COLO829 (cell line): ENCODE results near the gene MOV10.

Source experiments
- DNase-seq: peaks from one replicate; pipeline ENCODE4 v3.0.0; 2012; ENCODE audit warnings: low spot score

MOV10 gene

DNA sequence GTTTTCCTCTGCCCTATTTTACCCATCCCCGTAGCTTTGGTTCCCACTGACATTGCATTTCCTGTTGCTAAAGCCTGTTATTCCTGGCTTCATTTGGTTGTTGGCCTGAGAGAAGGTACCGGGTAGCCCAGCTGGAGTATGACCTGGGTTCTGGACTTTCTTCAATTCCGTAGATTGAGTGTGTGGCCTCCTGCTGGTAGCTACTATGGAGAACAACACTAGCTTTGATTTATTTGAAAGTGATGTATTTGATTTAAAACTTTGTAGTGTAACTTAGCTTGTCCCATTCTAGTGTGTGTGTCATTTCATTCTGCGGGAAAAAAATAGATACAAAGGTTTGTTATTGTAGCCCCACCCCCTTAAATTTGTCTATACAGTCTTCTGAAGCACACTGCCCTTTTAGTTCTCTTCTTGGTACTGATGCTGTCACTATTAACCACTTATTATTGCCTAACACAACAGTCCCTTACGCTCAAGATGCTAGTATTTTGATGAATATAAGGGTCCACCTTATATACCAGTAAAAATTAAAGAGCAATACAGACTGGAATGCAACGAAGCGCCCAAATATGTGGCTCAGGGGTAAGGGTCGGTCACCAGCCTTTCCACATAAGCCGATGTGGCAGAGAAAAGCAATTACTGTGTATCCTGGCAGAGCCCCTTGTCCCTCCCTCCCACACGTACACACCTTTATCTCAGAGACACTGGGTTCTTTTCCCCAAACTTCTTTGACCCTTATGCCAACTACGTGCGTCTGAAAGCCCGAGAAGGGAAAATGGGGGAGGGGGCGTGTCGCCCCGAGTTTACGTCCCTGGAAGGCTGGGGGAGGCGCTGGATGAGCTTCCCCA is 643 bp upstream of the MOV10 start:
- DNase-seq: no peak

DNA sequence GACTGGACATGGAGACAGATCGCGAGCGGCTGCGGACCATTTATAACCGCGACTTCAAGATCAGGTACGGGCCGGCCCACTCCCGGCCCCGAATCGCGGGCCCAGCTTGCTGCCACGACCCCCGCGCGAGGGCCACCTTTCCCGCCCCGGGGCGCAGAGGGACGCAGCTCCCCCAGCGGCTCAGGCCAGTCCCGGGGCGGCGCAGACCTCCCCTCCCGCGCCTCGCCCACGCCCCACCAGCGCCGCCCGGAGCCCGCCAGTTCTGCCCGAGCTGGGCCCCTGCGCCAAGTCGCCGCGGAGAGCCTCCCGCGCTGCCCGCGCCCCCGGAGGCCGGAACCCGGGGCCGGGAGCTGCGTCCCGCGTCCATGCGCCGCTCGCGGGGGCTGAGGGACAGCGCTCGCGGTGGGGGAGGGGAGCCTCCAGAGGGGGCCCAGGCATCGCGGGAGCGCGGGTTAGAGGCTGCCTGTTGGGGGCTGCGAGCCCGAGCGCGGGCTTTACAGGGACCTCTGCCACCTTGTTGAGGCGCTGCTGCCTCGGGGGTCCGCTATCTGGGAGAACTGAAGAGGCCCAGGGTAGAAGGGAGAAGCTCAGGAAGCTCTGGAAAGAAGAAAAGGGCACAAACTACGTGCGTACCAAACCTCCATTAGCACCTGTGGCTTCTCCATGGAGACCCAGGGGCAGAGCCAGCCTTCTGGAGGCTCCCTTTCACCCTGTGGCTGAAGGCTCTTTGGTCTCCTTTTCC is 698 bp downstream of the MOV10 start:
- DNase-seq: no peak

DNA sequence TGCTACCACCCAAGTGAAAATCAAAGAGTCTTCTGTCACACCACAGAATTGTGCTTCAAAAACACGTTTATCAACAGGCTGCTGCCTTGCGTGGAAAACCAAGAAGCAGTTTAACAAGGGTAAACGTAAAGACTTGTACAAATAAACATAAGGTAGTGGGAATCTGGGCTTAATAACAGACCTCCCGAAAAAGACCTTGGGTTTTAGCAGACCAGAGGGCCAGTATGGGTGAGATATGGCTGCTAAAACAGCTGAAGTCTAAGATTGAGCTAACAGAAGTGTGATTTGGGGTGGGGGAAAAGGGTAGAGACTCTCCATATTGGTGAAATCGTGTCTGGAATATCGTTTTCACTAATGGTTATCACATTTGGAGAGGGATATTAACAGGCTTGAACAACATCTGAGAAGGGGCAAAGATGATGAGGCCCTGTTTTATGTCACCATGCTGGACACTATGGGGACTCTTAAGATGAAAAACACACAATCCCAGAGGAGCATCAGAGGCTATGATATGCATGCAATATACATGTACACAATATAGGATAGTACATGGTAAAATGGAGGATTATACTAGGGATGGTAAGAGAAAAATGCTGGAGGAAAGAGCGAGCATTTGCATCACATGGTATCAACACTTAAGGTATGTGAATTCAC is 1.4 kb downstream of the MOV10 start:
- no peak for DNase-seq

GRCh38 chr1:112676543-112676942 is 2.1 kb downstream of the MOV10 start:
- DNase-seq: no peak

DNA sequence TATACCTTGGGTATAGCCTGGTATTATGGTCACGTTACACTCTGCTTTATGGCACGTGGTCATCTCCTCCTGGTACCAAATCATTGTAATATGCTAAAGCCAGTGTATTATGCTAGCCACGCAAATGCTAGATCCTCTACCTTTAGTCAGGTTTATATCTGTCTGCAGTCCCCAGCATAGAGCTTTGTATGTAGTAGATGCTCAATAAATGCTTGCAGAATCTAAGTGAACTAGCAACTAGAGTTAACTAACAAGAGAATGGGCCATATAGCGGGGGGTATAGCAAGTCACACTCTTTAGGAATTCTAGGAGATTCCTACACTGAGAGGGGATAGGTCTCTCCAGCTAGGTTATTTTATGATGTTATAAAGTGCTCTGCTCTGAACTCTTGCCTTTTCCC is 3.0 kb downstream of the MOV10 start:
- DNase-seq: no peak

- no peak for DNase-seq
Observed at GRCh38 chr1:112678605-112679004, 4.1 kb downstream of the MOV10 start.

DNA sequence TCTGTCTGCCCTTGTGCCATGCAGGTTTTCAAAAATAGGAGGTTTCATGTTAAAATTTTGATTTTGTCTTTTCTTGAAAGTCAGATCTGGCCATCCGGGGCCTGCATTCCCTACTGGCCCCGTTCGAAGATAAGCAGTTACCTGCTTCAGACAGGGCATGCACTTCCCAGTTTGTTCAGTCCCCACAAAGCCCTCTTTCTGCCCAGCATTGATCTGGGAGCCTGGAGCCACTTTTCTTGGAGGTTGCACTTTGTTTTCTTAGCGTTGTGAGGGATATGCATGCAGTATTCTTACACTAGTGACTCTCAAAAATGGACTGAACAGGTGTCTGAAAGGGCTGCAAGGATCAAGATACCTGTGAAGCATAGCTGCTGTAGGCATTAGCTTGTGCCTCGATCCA is 11.5 kb downstream of the MOV10 start:
- no peak for DNase-seq

DNA sequence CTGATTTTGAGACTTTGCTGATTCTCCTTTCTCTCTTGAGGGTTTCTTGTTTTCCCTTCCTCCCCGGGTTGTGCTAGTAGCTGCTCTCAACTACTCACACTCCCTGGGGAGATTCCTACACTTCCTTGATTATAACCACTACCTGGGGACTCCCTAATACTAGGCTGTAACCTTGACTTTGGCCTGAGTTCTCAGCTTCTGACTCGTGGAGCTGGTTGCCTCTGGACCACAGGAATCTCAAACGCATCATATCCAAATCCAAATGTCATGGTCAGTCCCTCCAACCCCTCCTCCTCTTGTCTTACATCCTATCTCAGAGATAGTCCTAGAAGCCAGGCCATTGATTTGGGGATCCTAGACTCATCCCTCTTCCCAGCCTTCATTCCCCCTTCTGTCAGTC is 12.0 kb downstream of the MOV10 start:
- DNase-seq: no peak

DNA sequence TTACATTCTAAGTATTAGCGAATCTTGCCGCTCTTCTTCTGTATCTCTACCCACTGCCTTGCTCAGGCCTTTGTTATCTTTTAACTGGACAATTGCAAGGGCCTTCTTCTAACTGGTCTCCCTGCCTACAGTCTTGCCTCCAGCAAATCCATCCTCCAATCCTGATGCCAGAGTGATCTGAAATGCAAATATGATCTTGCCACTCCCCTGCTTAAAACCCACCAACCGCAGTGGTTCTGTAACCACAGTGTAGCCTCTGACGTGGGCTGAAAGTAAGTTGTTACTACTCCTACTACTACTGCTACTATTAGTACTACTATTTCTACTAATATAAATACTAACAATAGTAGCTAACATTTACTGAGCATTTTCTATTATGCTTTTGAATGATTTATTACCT is 12.4 kb downstream of the MOV10 start:
- no peak for DNase-seq

DNA sequence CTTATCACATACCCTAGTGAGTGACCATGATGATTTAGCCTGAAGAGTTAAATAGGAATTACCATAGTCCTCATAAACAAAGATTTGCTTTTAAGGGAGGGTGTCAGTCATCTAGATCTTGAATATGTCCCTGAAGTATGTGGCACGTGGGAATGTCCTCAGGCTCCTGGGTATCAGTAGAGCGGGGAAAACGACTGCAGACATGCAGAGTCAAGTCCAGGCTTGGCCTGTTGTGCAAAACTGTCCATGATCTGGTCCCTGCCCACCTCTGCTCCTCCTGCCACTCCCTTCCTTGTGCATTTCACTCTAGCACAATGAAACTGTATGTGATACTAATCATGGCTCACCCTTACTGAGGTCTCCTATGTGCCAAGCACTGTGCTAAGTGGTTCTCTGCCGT is 12.9 kb downstream of the MOV10 start:
- DNase-seq: no peak

DNA sequence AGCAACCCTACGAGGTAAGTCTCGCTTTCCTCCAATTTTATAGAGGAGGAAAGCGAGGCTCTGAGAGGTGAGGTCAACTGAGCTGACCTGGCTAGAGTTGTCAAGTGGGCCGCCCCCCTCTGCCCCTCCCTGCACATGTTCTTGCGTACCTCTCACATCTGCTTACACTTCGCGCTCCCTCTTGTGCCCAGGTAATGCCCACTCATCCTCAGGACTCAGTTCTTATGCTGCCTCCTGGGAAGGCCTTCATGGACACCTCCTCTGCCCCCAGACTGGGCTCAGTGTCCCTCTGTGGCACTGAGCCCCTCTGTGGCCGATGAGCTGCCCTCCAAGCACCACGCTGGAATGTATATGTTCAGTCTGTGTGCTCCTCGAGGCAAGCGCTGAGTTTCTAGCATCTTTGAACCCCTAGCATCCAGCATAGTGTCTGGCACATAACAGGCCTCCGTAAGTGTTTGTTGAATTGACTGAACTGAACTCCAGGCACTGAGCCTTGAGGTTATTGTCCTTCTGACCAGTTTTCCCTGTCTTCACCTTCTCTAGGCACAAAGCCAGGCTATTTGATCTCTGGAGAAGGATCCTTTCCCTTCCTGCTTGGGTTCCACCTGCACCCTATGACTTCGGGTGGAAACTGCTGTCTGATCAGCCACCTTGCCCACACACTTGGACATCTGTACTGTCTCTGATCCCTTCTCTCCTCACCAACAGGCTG is 13.5 kb downstream of the MOV10 start:
- no peak for DNase-seq

- DNase-seq: no peak
Observed at GRCh38 chr1:112688781-112689193, 14.3 kb downstream of the MOV10 start.

DNA sequence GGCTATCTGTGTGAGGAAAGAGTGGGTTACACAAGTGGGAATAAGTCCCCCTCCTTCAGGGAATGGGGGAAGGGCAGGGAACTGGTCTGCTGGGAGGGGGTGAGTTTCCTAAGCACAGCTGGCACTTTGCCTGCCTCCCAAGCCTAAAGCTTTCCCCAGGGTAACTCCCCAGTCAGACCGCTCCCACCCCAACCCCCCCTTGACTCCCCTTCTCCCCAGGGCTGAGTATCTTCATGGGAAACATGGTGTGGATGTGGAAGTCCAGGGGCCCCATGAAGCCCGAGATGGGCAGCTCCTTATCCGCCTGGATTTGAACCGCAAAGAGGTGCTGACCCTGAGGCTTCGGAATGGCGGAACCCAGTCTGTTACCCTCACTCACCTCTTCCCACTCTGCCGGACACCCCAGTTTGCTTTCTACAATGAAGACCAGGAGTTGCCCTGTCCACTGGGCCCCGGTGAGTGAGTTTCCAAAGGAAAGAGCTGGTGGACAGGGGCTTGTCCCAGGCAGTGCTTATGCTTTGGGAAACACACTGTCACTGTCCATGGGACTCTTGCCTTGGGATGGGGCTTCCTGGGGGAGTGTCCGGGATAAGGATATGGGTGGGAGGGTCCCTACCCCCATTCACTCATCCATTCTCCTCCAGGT is 14.9 kb downstream of the MOV10 start:
- no peak for DNase-seq

DNA sequence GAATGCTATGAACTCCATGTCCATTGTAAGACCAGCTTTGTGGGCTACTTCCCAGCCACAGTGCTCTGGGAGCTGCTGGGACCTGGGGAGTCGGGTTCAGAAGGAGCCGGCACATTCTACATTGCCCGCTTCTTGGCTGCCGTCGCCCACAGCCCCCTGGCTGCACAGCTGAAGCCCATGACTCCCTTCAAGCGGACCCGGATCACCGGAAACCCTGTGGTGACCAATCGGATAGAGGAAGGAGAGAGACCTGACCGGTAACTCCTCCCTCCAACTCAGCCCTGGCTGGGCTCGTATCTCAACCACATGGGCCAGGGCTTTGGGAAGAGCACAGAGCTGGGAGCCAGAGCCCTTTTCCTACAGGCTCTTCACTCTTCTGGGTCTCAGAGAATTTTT is 15.4 kb downstream of the MOV10 start:
- DNase-seq: no peak

DNA sequence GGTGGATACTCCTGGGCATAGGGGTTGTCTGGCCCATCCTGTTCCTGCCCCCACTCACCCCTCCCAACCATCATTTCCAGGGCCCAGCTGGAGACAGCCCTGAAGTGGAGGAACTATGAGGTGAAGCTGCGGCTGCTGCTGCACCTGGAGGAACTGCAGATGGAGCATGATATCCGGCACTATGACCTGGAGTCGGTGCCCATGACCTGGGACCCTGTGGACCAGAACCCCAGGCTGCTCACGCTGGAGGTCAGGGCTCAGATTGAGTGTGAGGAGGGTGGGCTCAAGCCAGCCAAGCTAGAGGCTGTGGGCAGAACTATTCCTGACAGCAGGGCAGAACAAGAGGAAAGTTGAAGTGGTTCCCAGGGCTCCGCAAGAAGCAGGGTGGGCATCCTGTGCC is 18.2 kb downstream of the MOV10 start:
- no peak for DNase-seq

GRCh38 chr1:112693821-112694220 is 19.4 kb downstream of the MOV10 start:
- DNase-seq: no peak

DNA sequence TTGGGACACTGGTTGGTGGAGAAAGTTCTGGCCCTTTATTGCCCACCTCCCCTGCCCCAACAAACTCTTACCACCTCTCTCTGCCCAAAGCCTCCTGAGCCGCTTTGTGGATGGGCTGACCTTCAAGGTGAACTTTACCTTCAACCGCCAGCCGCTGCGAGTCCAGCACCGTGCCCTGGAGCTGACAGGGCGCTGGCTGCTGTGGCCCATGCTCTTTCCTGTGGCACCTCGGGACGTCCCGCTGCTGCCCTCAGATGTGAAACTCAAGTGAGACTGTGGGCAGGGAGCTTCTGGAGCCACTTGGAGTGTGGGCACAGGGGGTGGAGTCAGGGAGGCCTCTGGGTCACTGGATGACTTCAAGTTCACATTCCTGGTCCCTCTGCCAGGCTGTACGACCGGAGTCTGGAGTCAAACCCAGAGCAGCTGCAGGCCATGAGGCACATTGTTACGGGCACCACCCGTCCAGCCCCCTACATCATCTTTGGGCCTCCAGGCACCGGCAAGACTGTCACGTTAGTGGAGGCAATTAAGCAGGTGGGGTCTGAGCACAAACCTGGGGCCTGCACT is 20.0 kb downstream of the MOV10 start:
- no peak for DNase-seq

DNA sequence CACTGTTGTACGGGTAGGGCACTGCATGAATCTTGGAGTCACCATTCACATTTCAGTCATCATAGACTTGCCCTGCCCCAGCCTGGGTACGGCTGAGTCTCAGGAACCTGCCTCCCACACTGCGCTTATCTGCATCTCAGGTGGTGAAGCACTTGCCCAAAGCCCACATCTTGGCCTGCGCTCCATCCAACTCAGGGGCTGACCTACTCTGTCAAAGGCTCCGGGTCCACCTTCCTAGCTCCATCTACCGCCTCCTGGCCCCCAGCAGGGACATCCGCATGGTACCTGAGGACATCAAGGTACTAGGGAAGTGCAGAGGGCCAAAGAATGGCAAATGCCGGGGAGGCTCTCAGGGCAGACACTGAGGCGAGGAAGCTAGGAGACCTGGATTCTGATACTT is 20.8 kb downstream of the MOV10 start:
- no peak for DNase-seq

DNA sequence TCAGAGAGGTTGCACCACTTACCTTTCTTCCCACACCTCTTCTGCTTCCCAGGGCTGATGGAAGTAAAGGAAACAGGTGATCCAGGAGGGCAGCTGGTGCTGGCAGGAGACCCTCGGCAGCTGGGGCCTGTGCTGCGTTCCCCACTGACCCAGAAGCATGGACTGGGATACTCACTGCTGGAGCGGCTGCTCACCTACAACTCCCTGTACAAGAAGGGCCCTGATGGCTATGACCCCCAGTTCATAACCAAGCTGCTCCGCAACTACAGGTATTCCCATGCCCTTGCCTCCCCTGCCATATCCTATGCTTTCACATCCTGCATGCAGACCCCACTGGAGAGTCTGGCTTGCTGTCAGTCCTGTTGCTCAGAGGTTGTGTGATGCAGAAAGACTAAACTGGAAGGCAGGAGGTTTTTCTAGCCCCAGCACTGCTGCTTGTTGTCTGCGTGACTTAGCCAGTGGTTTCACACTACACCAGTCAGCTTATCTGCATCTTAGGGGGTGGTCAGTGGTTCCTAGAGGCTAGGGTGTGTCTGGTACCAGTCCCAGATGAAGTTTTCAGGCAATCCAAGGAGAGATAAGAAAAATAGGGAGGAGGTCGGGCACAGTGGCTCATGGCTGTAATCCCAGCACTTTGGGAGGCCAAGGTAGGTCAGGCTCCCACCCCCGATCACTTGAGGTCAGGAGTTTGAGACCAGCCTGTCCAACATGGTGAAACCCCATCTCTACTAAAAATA is 22.3 kb downstream of the MOV10 start:
- no peak for DNase-seq

GRCh38 chr1:112697781-112698201 is 23.3 kb downstream of the MOV10 start:
- no peak for DNase-seq
